Sigmoid colon (tissue), 4 donors: ENCODE measurements around the gene RRP36.

ENCODE experiments used
- CTCF ChIP-seq, 4 experiments: fragments of 450-650 bp in 3 of 4; fragments of 200-600 bp in 1 of 4; IDR thresholded peaks; one replicate each; pipeline ENCODE4 v1.5.1; 2016 to 2019; ENCODE audit warnings: antibody characterized with exemption in 4 of 4, mild to moderate bottlenecking in 3 of 4, moderate library complexity in 2 of 4
- POLR2AphosphoS5 ChIP-seq, 4 donors: sonication (generic); formaldehyde crosslinking; IDR thresholded peaks; one replicate each; pipeline ENCODE4 v1.6.1; 2017; ENCODE audit warnings: antibody characterized with exemption in 4 of 4

DNA sequence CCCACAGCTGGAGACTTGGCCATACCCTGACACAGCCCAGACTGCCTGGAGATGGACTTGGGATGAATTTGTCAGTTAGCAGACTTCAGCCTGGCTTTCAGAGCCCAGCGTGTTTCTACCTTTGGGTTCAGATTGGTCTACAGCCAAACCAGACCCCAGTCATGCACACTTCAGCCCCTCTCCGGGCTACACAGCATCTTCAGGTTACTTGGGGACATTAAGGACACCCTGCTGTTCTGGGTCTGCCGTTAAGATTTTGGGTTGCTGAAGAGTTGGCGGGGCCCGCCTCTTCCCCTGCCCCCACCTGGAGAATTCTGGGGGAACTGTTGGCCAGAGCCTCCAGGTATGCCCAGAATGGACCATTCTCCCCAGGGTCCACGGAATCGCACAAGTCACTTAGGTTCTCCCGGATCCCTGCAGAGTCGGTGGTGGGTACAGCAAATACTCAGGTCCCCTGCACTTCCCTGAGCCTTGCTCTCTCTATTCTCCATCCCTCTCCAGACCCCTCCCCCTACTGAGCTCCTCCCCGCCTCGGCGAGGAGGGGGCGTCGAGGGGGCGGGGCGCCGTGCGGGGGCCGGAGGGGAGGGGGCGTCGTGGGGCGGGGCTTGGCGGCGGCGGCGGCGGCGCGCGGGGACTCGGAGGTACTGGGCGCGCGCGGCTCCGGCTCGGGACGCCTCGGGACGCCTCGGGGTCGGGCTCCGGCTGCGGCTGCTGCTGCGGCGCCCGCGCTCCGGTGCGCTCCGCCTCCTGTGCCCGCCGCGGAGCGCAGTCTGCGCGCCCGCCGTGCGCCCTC lies 54.4 kb downstream of the RRP36 start, which contains the start of gene PTK7:
- TF ChIP-seq CTCF (IDR thresholded peaks at IDR 0.05) (no peak), POLR2AphosphoS5 (IDR thresholded peaks at IDR 0.05) (no peak)
